A549 (cell line): ENCODE measurements around the gene KCNJ6.

Source experiments
- CBX2 ChIP-seq: fragments of 200-600 bp; sonication (generic); IDR thresholded peaks from 2 replicates; pipeline ENCODE4 v1.6.1; 2016; ENCODE audit warnings: low read depth, mild to moderate bottlenecking, borderline replicate concordance
- CHD2 ChIP-seq: fragments of 150-350 bp; IDR thresholded peaks from 2 replicates; pipeline ENCODE4 v1.6.1; 2014; ENCODE audit warnings: low read length; ENCODE audit not compliant: partially characterized antibody
- EP300 ChIP-seq, 2 experiments: fragments of >200 bp; sonication (Bioruptor Twin); formaldehyde crosslinking; IDR thresholded peaks; 2 replicates in 1 of 2; 3 replicates in 1 of 2; pipeline ENCODE4 v1.6.1; 2016 to 2017
- FOSL2 ChIP-seq, 2 experiments: fragments of 450-650 bp in 1 of 2; fragments of >200 bp in 1 of 2; sonication (Bioruptor Twin) in 1 of 2; formaldehyde crosslinking; IDR thresholded peaks; 2 replicates each; pipeline versions ENCODE4 v1.5.0 to v1.6.1; 2016 to 2020; ENCODE audit warnings: mild to moderate bottlenecking in 1 of 2, moderate library complexity in 1 of 2
- HDAC2 ChIP-seq: fragments of 200-600 bp; sonication (generic); IDR thresholded peaks from 2 replicates; pipeline ENCODE4 v1.6.1; 2016
- POLR2A ChIP-seq: IDR thresholded peaks from 2 replicates; pipeline ENCODE4 v1.6.1; 2012; ENCODE audit warnings: mild to moderate bottlenecking, low read length
- SMC3 ChIP-seq: fragments of >200 bp; sonication (Bioruptor Twin); formaldehyde crosslinking; IDR thresholded peaks from 3 replicates; pipeline ENCODE4 v1.6.1; 2018; ENCODE audit warnings: inconsistent platforms
- SREBF2 ChIP-seq: fragments of 450-650 bp; IDR thresholded peaks from 2 replicates; pipeline ENCODE4 v1.6.1; 2014; ENCODE audit warnings: mild to moderate bottlenecking, moderate library complexity
- TF ChIP-seq, protein P1 (sequence below): fragments of >200 bp; sonication (Bioruptor Twin); formaldehyde crosslinking; IDR thresholded peaks from 3 replicates; pipeline ENCODE4 v1.5.1; 2016
- TF ChIP-seq, protein P2 (sequence below): IDR thresholded peaks from 2 replicates; pipeline ENCODE4 v1.6.1; 2012
- TF ChIP-seq, protein P3 (sequence below): IDR thresholded peaks from 2 replicates; pipeline ENCODE4 v1.6.1; 2012

DNA sequence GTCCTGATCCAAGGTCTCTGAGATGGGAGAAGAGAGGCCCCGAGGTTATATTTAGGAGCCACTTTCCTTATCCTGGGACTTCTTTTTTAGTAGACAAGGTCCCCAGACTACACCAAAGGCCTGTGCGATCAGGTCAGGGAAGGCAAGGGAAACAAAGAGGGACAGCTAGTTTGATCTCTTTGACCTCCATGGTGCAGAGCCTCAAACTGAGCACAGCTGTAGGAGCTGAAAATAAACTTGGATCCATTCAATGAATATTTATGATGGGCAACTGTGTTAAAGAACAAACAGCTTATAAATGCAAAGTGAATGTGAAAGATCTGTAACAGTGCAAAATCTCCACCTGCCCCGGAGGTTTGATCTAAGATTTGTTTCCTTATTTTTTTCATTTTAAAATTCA is 293.1 kb downstream of the KCNJ6 start:
- TF ChIP-seq, protein P1, sequence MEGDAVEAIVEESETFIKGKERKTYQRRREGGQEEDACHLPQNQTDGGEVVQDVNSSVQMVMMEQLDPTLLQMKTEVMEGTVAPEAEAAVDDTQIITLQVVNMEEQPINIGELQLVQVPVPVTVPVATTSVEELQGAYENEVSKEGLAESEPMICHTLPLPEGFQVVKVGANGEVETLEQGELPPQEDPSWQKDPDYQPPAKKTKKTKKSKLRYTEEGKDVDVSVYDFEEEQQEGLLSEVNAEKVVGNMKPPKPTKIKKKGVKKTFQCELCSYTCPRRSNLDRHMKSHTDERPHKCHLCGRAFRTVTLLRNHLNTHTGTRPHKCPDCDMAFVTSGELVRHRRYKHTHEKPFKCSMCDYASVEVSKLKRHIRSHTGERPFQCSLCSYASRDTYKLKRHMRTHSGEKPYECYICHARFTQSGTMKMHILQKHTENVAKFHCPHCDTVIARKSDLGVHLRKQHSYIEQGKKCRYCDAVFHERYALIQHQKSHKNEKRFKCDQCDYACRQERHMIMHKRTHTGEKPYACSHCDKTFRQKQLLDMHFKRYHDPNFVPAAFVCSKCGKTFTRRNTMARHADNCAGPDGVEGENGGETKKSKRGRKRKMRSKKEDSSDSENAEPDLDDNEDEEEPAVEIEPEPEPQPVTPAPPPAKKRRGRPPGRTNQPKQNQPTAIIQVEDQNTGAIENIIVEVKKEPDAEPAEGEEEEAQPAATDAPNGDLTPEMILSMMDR, result no peak
- TF ChIP-seq, protein P2, sequence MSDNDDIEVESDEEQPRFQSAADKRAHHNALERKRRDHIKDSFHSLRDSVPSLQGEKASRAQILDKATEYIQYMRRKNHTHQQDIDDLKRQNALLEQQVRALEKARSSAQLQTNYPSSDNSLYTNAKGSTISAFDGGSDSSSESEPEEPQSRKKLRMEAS, result no peak
- TF ChIP-seq CBX2, result no peak
- no peak for TF ChIP-seq SREBF2
- TF ChIP-seq SMC3, result no peak
- no peak for TF ChIP-seq CHD2
- no peak for TF ChIP-seq POLR2A
- no peak for TF ChIP-seq EP300 (IDR thresholded peaks at IDR 0.05)
- TF ChIP-seq FOSL2 (IDR thresholded peaks at IDR 0.05), result no peak
- TF ChIP-seq FOSL2 (CRISPR knock-in tag; IDR thresholded peaks at IDR 0.05), result no peak
- TF ChIP-seq HDAC2, result no peak
- TF ChIP-seq, protein P3, sequence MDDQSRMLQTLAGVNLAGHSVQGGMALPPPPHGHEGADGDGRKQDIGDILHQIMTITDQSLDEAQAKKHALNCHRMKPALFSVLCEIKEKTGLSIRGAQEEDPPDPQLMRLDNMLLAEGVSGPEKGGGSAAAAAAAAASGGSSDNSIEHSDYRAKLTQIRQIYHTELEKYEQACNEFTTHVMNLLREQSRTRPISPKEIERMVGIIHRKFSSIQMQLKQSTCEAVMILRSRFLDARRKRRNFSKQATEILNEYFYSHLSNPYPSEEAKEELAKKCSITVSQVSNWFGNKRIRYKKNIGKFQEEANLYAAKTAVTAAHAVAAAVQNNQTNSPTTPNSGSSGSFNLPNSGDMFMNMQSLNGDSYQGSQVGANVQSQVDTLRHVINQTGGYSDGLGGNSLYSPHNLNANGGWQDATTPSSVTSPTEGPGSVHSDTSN, result no peak
